Neural progenitor cell (in vitro differentiated cells): ENCODE data around the gene GNB1. TPM values are rescaled to one million over a fixed set of nuclear protein-coding genes. Genes with fewer than 3 reads are reported as not detected.
"Not testable (repeated sequence)": the region's sequence is repeated elsewhere in the genome, so short reads cannot be mapped to it uniquely, and the experiment has no call there.

Experiments used
- DNase-seq: peaks from one replicate; pipeline ENCODE4 v3.0.0-alpha.2; 2016; ENCODE audit warnings: low spot score
- H2AFZ ChIP-seq: fragments of 200-600 bp; sonication (generic); replicated peaks from 2 replicates; pipeline ENCODE4 v1.6.1; 2016; ENCODE audit warnings: antibody characterized with exemption
- H3F3A ChIP-seq: fragments of 200-600 bp; sonication (generic); 2 replicates; pipeline ENCODE4 v1.6.1; 2016; ENCODE audit warnings: antibody characterized with exemption, low read depth
- H3K27ac ChIP-seq: fragments of 200-600 bp; sonication (generic); 2 replicates; pipeline ENCODE4 v1.5.1; 2016; ENCODE audit warnings: mild to moderate bottlenecking
- H3K27me3 ChIP-seq: fragments of 200-600 bp; sonication (generic); 2 replicates; pipeline ENCODE4 v1.6.1; 2016; ENCODE audit warnings: mild to moderate bottlenecking, moderate library complexity
- H3K36me3 ChIP-seq: fragments of 200-600 bp; sonication (generic); 2 replicates; pipeline ENCODE4 v1.5.1; 2016
- H3K4me1 ChIP-seq: fragments of 200-600 bp; sonication (generic); 2 replicates; pipeline ENCODE4 v1.6.1; 2016; ENCODE audit warnings: mixed run types
- H3K4me2 ChIP-seq: fragments of 200-600 bp; sonication (generic); 2 replicates; pipeline ENCODE4 v1.6.1; 2016
- H3K4me3 ChIP-seq: fragments of 200-600 bp; sonication (generic); 2 replicates; pipeline ENCODE4 v1.5.1; 2016
- H3K79me2 ChIP-seq: fragments of 200-600 bp; sonication (generic); 2 replicates; pipeline ENCODE4 v1.6.1; 2016; ENCODE audit warnings: low read depth
- H3K9ac ChIP-seq: fragments of 200-600 bp; sonication (generic); 2 replicates; pipeline ENCODE4 v1.6.1; 2016
- H3K9me3 ChIP-seq: fragments of 200-600 bp; sonication (generic); 2 replicates; pipeline ENCODE4 v1.5.1; 2016; ENCODE audit warnings: low read depth
- H4K20me1 ChIP-seq: fragments of 200-600 bp; sonication (generic); 2 replicates; pipeline ENCODE4 v1.6.1; 2016; ENCODE audit warnings: low read depth
- H3K27ac Mint-ChIP-seq: 3 replicates; pipeline ENCODE4 v1.8.0; 2021; ENCODE audit warnings: mixed read lengths
- H3K27me3 Mint-ChIP-seq: 2 replicates; pipeline ENCODE4 v1.8.0; 2022; ENCODE audit warnings: low read depth, mild to moderate bottlenecking, inconsistent platforms, moderate library complexity, mixed read lengths; ENCODE audit not compliant: insufficient read depth
- H3K36me3 Mint-ChIP-seq: 3 replicates; pipeline ENCODE4 v1.8.0; 2021; ENCODE audit warnings: mixed read lengths
- H3K4me1 Mint-ChIP-seq: 3 replicates; pipeline ENCODE4 v1.8.0; 2021; ENCODE audit warnings: mixed read lengths
- H3K4me3 Mint-ChIP-seq: 3 replicates; pipeline ENCODE4 v1.8.0; 2021; ENCODE audit warnings: mild to moderate bottlenecking, moderate library complexity, mixed read lengths
- H3K9me3 Mint-ChIP-seq: 3 replicates; pipeline ENCODE4 v1.8.0; 2020; ENCODE audit warnings: mixed read lengths
- total RNA-seq: library from RNA; depleted of rRNA; stranded (reverse); fragments of >200 nt; gene quantifications from 2 replicates; pipeline ENCODE4 v1.2.3, GENCODE V29; 2015; ENCODE audit warnings: low replicate concordance

Gene GNB1
- total RNA-seq, 1 donor from 2014 or later: 175 TPM

DNA sequence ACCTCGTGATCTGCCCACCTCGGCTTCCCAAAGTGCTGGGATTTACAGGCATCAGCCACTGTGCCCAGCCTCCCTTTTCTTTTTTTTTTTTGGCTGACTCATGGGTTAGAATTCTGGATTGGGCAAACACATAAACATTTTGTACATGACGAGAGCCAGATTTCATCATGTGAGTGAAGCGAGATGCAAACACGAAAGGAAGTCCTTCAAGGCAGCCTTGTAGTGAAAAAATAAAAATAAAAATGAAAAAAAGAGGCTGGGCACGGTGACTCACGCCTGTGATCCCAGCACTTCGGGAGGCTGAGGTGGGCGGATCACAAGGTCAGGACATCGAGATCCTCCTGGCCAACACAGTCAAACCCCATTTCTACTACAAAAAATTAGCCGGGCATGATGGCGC is 149.9 kb downstream of the GNB1 start:
- H3K4me3 ChIP-seq, H3K9ac ChIP-seq, H3K27ac Mint-ChIP-seq, H3K27ac ChIP-seq, H3K4me3 Mint-ChIP-seq, H3K27me3 Mint-ChIP-seq, H4K20me1 ChIP-seq, H2AFZ ChIP-seq, H3K4me1 ChIP-seq, H3F3A ChIP-seq, H3K36me3 ChIP-seq, DNase-seq, H3K4me2 ChIP-seq, H3K9me3 ChIP-seq, H3K27me3 ChIP-seq, H3K36me3 Mint-ChIP-seq, H3K4me1 Mint-ChIP-seq, H3K9me3 Mint-ChIP-seq: not testable (repeated sequence)
- peaks cover 27% of the 10 kb centered on the region for H3K79me2 ChIP-seq

- H3K4me1 ChIP-seq, DNase-seq, H3K4me3 Mint-ChIP-seq, H3K9ac ChIP-seq, H3K9me3 ChIP-seq, H3K4me3 ChIP-seq, H3K4me1 Mint-ChIP-seq, H2AFZ ChIP-seq, H3K27ac Mint-ChIP-seq, H3K27ac ChIP-seq, H4K20me1 ChIP-seq, H3K4me2 ChIP-seq, H3K36me3 Mint-ChIP-seq, H3K27me3 Mint-ChIP-seq, H3K9me3 Mint-ChIP-seq, H3F3A ChIP-seq, H3K27me3 ChIP-seq, H3K36me3 ChIP-seq: not testable (repeated sequence)
- H3K79me2 ChIP-seq: peaks cover 27% of the 10 kb centered on the region
These were observed 152.0 kb downstream of the GNB1 start for GRCh38 chr1:1738799-1739337.

GRCh38 chr1:1737675-1738590 is 153.0 kb downstream of the GNB1 start:
- not testable (repeated sequence) for DNase-seq, H3K27ac ChIP-seq, H3K4me3 Mint-ChIP-seq

More at GRCh38 chr1:1737675-1738590, 153.0 kb downstream of the GNB1 start:
- not testable (repeated sequence) for H2AFZ ChIP-seq, H3K4me2 ChIP-seq, H3K9me3 ChIP-seq, H3K27me3 Mint-ChIP-seq, H3K9me3 Mint-ChIP-seq, H3K36me3 ChIP-seq, H3K36me3 Mint-ChIP-seq, H3K27me3 ChIP-seq, H3F3A ChIP-seq, H3K9ac ChIP-seq, H3K4me1 Mint-ChIP-seq, H3K27ac Mint-ChIP-seq, H4K20me1 ChIP-seq, H3K4me1 ChIP-seq, H3K4me3 ChIP-seq
- peaks cover 21% of the 10 kb centered on the region for H3K79me2 ChIP-seq

Other genes starting within 250 kb of the GNB1 start
- gene CDK11B, start 232.1 kb downstream of the GNB1 start, total RNA-seq: 12.6 and 16.9 TPM in 2 replicates
- gene SLC35E2B, start 198.3 kb downstream of the GNB1 start, total RNA-seq: 49.4 and 71.6 TPM in 2 replicates
- gene CDK11A, start 166.7 kb downstream of the GNB1 start, total RNA-seq: 6.6 and 16.6 TPM in 2 replicates
- 37.8 and 56.9 TPM in 2 replicates for gene NADK, start 112.6 kb downstream of the GNB1 start, total RNA-seq
- 0.53 TPM in 1 of 2 replicates, not detected in the other for gene CALML6, start 24.2 kb upstream of the GNB1 start, total RNA-seq
- 2.9 and 7.4 TPM in 2 replicates for gene TMEM52, start 28.2 kb upstream of the GNB1 start, total RNA-seq
- 0.19 TPM in 1 of 2 replicates, not detected in the other for gene CFAP74, start 112.7 kb upstream of the GNB1 start, total RNA-seq
- 0.31 and 0.45 TPM in 2 replicates for gene GABRD, start 128.3 kb upstream of the GNB1 start, total RNA-seq
- gene PRKCZ, start 159.3 kb upstream of the GNB1 start, total RNA-seq: 33.4 and 47.2 TPM in 2 replicates